Heart left ventricle (tissue), 13 donors: Measurements from ENCODE around the gene ZNF441.
A peak's percentile ranks its signal among the peaks of the same experiment; 100 is the strongest.

Experiments
- CTCF ChIP-seq, 12 donors: fragments of 200-600 bp; sonication (generic) in 4 of 12; IDR thresholded peaks; one replicate each; pipeline versions ENCODE4 v1.5.0 to v1.8.0; 2018 to 2022; ENCODE audit warnings: antibody characterized with exemption in 12 of 12, mild to moderate bottlenecking in 5 of 12
- POLR2A ChIP-seq, 2 donors: fragments of 450-650 bp; IDR thresholded peaks; one replicate each; pipeline ENCODE4 v1.6.1; 2017; ENCODE audit warnings: antibody characterized with exemption in 2 of 2, mild to moderate bottlenecking in 2 of 2, moderate library complexity in 2 of 2
- donor health status: ischemic (EF 13 %, LVEDD 7.1; RV severe dilation, severe dysfunction).
- donor health status: DM: no; HTN: yes; CAD: no.
- donor health status: DM: no; HTN: no; CAD: no.
- donor health status: ischemic (EF 25% LVEDD 6.9; RV normal size, moderate dysfunction).
- donor health status: ischemic (EF 25% LVEDD 5.7; RV mildly dilated, moderate dysfunction).
- donor health status: ischemic (EF 35%, LVEDD 5.7; RV mildly dilated, moderate dysfunction).
- donor health status: nonischemic (EF 11% LVEDD 7.7; RV severe dilation, severe dysfunction).
- donor health status: DM: yes; HTN: yes; CAD: no.
- donor health status: PGD.
- donor health status: ischemic (EF 29% LVEDD 5.4; RV normal size, mild dysfunction).
- donor health status: nonischemic (EF 23%, LVEDD 6.1; RV moderate dilation, normal function).

GRCh38 chr19:11798391-11799330 is 31.9 kb downstream of the ZNF441 start, which contains the start of gene ZNF491:
- TF ChIP-seq CTCF (IDR thresholded peaks at IDR 0.05) (peak in 8 of 12 donors; percentile 14 to 55 (median 39)), POLR2A (IDR thresholded peaks at IDR 0.05) (peak in 1 of 2 donors; percentile 91)
